AG20443 (cell line): ENCODE measurements around the gene POLRMT.
A peak's percentile ranks its signal among the peaks of the same experiment; 100 is the strongest.
"Not testable (repeated sequence)": the region's sequence is repeated elsewhere in the genome, so short reads cannot be mapped to it uniquely, and the experiment has no call there.

Experiments used
- DNase-seq: peaks from one replicate; pipeline ENCODE4 v3.0.0; 2012; ENCODE audit warnings: low spot score, mixed read lengths

POLRMT gene

GRCh38 chr19:647566-648284 lies 14.4 kb upstream of the POLRMT start:
- no peak for DNase-seq

DNA sequence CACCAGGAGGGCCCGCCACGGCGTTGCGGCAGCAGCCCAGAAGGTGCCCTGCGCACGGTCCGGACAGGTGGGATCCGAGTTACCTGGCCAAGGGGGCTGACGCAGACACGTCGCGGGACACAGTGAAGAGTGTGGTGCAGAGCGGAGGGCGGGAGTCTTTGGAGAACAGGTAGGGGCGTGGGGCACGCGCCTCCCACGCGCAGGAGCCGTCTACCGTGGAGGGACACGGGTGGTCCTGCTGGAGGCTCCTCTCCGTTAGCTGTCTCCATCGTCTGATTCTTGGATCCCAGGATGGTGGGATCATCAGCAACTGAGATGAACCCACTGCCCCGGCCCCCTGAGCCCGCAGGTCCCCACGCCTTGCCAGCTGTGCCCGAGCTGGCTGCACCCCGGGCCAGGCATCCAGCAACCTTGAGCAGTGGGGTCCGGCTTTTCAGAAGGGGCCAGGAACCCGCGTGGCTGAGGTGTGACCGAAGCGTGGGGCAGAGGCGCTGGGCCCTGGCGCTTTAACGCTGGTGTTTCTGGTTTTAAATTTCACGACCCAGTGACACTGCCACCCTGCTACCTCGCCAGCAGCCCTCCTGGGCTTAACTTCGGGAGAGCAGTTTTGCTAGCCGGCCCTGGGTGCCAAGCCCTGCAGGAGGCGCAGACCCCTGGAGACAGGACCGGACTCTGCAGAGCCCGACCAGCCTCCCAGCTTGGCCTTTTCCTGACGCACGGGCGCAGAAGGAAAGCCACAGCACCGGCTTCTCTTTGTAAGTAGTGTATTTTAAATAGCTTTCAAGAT lies 13.6 kb upstream of the POLRMT start:
- no peak for DNase-seq

GRCh38 chr19:645912-646778 lies 12.8 kb upstream of the POLRMT start:
- no peak for DNase-seq

DNA sequence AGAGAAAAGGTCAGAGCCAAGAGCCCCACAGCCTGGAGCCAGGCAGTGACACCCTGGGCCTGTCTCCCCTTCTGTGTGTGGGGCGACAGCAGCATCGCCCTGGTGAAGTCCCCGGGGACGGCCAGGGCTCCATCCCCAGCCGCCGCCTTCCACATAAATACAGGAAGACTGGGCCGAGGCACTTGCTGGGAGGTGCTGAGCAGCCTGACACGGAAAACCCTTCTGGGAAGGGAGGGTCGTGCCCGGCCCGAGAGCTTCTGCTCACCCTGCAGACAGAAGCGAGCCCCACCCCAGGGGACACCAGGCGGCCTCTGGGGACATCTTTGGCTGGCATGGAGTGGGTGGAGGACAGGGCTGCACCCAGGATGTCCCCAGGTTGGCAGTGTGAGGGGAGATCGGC lies 11.5 kb upstream of the POLRMT start:
- DNase-seq, result no peak

DNA sequence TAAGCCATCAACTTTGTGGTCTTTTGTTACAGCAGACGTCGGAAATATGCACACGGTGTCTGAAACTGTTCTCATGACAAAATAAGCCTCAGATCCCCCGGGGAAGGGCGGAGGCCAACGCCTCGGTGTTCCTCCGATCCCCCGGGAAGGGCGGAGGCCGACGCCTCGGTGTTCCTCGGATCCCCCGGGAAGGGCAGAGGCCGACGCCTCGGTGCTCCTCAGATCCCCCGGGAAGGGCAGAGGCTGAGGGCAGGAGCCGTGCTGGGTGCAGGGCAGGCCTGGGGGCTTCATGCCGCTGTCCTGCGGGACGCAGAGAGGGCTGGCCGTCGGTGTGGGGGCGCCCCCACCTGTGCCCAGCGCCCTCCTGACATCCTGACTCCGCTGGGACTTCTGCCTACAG lies 11.0 kb upstream of the POLRMT start:
- no peak for DNase-seq

DNA sequence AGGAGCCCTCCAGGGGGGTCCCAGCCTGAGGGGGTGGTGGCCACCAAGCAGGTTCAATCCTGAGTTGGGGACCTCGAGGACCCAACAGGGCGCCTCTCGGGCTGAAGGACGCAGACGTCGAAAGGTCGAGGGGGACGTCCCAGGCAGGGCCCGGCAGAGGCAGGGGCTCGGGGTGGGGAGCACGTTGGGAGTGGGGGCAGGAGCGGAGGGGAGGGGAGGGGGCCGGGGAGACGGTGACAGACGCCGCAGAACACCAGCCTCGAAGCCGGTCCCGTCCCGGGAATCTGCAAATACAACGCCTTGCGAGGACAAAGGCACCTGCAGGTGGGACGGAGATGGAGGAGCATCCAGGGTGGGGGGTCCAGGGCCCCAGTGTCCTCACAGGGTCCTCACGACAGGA lies 10.4 kb upstream of the POLRMT start:
- no peak for DNase-seq

GRCh38 chr19:642767-643727 lies 9.7 kb upstream of the POLRMT start:
- no peak for DNase-seq

GRCh38 chr19:641702-642101 lies 8.4 kb upstream of the POLRMT start:
- DNase-seq, result no peak

DNA sequence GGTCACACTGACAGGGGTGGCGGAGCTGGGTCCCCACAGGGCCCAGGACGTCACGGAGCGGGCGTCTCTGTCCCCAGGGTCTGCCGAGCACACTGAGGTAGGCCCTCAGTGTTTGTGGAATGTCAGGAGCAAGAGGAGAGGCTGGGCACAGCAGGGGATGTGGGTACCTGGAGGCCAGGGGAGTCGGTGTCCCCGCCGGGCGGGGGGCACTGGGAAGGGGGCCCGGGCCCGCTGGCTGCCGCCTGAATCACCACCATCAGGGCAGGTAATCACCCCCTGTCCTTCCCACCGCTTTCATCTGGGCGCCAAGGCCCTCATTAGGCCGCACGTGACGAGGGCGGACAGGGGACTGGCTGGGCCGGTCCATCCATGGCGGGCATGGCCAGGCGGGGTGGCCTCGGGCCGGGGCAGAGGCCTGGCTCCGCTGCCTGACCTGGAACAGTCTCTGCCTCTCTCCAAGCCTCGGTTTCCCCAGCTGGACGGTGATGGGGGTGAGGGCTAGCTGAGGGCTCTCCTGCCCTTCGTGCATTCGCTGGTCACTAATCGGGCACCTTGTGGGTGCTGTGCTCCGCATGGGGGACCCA lies 7.4 kb upstream of the POLRMT start:
- DNase-seq, result no peak

DNA sequence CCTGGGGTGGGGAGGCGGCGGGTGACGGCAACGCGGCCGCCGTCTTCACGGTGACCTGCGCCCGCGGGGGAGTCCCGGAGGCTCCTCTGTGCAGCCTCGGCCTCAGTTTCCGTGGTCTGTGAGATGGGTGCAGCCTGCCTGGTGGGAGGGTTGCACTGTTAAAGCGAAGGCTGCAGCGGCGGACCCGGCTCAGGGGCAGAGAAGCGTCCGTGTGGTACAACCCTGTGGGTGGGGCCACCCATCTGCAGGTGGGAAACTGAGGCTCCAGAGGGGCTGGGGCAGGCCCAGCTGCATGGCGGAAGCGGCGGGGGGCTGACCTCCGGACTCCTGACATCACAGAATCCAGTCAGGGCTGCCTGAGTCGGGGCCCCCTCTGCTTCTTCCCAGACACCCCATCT lies 6.8 kb upstream of the POLRMT start:
- DNase-seq, result no peak

GRCh38 chr19:639253-640160 lies 6.2 kb upstream of the POLRMT start, which contains the start of gene FGF22:
FGF22 (plus strand) TSS chr19:639879; CDS start chr19:639926, 47 bp downstream.
- peak; percentile 99 for DNase-seq

GRCh38 chr19:638906-639252 lies 5.5 kb upstream of the POLRMT start:
- no peak for DNase-seq

DNA sequence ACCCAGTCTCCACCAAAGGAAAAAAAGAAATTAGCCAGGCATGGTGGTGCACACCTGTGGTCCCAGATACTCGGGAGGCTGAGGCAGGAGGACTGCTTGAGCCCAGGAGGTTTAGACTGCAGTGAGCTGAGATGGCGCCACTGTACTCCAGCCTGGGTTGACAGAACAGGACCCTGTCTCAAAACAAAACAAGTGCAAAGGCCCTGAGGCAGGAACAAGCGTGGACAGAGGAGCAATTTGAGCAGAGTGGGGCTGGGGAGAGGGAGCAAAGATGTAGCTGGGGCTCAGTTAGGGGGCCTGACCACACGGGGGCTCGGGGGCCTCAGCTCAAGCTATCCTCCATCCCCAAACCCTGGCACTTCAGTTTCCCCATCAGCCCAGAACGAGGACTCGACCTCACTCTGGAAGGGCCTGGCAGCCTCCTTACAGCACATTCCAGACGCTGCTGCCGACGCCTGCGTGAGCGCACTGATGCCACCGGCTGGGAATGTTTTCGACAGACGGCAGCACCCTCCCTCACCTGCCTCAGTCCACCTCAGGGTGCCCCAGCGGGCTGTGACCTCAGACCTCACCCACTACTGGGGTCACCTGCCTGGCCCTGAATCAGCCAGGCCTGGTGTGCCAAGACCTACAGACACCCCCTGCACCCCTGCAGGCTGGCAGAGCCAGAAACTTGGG lies 1.8 kb upstream of the POLRMT start:
- no peak for DNase-seq

DNA sequence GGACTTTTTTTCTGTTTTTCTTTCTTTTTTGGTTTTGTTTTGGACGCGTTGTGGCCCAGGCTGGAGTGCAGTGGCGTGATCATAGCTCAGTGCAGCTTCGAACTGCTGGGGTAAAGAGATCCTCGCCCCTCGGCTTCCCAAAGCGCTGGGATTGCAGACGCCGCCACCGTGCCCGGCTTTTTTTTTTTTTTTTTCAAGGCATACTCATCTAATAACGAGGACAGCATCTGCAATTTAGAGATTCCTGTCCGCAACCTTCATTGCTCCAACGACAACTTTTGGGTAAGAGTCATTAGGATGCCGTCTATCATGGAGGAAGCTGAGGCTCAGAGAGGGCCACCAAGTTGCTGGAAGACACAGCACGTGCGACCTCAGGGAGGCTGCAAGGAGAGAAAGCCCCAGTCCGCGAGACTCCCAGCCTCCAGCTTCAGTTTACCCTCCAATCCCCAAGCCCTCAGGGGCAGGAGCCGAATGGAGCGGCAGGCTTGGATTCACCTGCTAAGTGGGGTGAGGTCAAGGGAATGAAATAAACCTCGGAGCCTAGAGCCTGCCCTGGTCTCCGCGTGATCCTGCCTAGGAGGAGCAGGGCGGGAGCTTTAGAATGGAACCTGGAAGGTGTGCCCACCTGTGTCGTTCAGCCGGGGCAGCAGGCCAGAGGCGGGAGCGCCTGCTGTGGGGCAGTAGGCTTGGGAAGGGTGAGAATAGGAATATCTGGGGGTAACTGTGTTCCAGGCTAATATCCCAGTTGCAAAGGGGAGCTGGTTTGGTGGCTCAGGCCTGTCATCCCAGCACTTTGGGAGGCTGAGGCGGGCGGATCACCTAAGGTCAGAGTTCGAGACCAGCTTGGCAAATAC lies 676 bp upstream of the POLRMT start:
- no peak for DNase-seq

- DNase-seq, result peak; percentile 64
These were observed 714 bp downstream of the POLRMT start for GRCh38 chr19:632579-633067.

DNA sequence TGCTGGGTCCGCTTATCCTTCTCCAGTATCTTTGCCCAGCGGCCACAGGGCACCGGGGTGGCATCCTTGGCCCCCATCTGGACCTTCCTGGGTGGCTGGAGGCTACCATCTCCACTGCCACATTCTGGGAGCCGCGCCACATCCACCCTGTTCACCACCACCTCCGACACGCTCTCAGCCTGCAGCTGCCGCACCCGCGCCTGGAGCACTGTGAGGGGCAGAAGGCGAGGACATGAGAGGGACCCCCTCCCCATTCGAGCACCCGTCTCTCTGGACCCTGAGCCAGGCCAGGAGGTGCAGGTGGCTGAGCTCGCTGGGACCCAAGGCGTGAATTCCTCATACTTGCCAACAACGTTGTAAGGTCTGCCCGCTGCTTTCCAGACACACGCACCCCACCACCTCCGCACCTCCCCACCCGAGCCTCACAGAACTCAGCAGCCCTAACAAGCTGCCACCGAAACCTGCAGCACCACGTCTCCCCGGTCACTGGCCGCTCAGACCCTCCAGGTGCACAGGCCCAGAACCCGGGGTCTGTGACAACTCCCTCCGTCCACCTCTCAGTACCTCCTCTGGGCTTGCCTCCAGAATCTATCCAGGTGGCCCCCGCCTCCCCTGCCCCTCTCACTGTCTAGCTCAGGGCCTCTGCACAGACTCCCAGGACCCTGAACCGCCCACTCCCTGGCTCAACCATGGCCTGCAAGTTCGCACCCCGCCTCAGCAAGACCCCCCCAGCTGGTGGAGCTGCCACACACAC lies 3.2 kb downstream of the POLRMT start:
- DNase-seq, result no peak

- DNase-seq, result not testable (repeated sequence)
These were observed 3.8 kb downstream of the POLRMT start for GRCh38 chr19:629515-629914.

GRCh38 chr19:628168-628567 lies 5.2 kb downstream of the POLRMT start:
- no peak for DNase-seq
